GM19043 (cell line): ENCODE results near the gene CRYBB2.
"Not testable (repeated sequence)": the region's sequence is repeated elsewhere in the genome, so short reads cannot be mapped to it uniquely, and the experiment has no call there.

ENCODE experiments used
- ATAC-seq: cut with Tn5 transposase; IDR thresholded peaks from one replicate; pipeline ENCODE4 v1.9.1; 2021; ENCODE audit warnings: low read depth; ENCODE audit not compliant: unreplicated experiment

Gene CRYBB2

GRCh38 chr22:25230760-25231159 is 11.3 kb downstream of the CRYBB2 start:
- not testable (repeated sequence) for ATAC-seq

GRCh38 chr22:25232301-25232700 is 12.9 kb downstream of the CRYBB2 start:
- no peak for ATAC-seq

GRCh38 chr22:25233706-25234105 is 14.3 kb downstream of the CRYBB2 start:
- not testable (repeated sequence) for ATAC-seq

- peak; percentile 51 for ATAC-seq
Observed at GRCh38 chr22:25235547-25236290, 16.3 kb downstream of the CRYBB2 start.

- ATAC-seq, result no peak
Observed at GRCh38 chr22:25236417-25236816, 17.0 kb downstream of the CRYBB2 start.

GRCh38 chr22:25237503-25237902 is 18.1 kb downstream of the CRYBB2 start:
- no peak for ATAC-seq

GRCh38 chr22:25238058-25238457 is 18.6 kb downstream of the CRYBB2 start:
- ATAC-seq, result not testable (repeated sequence)

- ATAC-seq, result not testable (repeated sequence)
Observed at GRCh38 chr22:25255169-25255568, 35.7 kb downstream of the CRYBB2 start.

- not testable (repeated sequence) for ATAC-seq
Observed at GRCh38 chr22:25267567-25267966, 48.1 kb downstream of the CRYBB2 start.

DNA sequence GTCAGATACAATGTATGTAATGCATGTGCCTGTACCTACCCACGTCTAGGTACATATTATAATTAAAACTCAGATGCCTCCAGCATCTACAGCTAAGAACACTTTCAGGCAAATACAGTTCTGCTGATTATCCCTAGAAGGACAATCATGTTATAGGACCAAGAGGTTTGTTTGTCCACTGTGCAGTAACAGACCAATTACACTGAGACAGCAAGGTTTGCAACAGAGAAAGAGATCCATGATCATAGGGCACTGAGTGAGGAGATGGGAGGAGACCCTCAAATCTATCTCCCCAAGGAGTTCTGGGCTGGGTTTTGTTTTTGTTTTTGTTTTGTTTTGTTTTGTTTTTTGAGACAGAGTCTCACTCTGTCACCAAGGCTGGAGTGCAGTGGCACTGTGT is 49.5 kb downstream of the CRYBB2 start:
- not testable (repeated sequence) for ATAC-seq

- not testable (repeated sequence) for ATAC-seq
Observed at GRCh38 chr22:25270061-25270460, 50.6 kb downstream of the CRYBB2 start.

GRCh38 chr22:25273231-25273630 is 53.8 kb downstream of the CRYBB2 start:
- ATAC-seq, result not testable (repeated sequence)

- ATAC-seq, result not testable (repeated sequence)
Observed at GRCh38 chr22:25273928-25274327, 54.5 kb downstream of the CRYBB2 start.

- ATAC-seq, result not testable (repeated sequence)
Observed at GRCh38 chr22:25280118-25280517, 60.7 kb downstream of the CRYBB2 start.
